ENCODE data around the gene FAM107B.
A peak's percentile ranks its signal among the peaks of the same experiment; 100 is the strongest.

DNA sequence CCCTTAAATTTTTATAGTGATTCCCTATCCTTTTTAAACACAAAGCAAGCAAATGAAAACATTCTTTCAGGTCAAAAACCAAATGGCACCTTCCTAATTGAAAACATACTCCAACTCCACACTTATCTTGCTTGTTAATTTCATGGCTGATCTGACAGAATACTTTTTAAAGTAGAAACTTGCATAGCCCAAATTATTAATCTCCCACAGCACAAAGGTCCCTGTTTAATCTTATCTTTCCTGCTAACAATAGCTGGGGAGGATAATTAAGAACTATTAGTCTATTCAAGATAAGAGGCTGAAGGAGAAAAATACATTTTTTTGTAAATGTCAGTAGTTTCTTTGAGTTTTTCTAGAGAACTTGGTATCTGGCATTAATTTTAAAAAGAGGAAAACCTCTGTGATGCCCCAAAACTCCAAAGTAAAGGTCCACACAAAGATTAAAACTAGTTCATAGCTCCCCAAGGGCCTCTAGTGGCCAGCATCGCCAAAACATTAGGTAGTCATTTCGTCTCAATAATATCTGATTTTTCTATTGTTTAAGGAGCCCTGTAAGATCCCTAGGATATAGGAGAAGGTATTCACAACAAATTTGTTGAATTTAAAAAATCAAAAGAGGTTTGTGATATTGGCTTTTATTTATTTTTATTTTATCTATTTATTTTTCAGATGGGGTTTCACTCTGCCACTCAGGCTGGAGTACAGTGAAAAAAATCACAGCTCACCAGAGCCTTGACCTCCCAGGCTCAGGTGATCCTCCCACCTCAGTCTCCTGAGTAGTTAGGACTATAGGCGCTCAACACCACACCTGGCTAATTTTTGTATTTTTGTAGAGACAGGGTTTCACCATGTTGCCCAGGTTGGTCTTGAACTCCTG, 48.4 kb upstream of the FAM107B start:
- TF ChIP-seq, protein P1, sequence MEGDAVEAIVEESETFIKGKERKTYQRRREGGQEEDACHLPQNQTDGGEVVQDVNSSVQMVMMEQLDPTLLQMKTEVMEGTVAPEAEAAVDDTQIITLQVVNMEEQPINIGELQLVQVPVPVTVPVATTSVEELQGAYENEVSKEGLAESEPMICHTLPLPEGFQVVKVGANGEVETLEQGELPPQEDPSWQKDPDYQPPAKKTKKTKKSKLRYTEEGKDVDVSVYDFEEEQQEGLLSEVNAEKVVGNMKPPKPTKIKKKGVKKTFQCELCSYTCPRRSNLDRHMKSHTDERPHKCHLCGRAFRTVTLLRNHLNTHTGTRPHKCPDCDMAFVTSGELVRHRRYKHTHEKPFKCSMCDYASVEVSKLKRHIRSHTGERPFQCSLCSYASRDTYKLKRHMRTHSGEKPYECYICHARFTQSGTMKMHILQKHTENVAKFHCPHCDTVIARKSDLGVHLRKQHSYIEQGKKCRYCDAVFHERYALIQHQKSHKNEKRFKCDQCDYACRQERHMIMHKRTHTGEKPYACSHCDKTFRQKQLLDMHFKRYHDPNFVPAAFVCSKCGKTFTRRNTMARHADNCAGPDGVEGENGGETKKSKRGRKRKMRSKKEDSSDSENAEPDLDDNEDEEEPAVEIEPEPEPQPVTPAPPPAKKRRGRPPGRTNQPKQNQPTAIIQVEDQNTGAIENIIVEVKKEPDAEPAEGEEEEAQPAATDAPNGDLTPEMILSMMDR (conservative IDR thresholded peaks at IDR 0.05): peak; percentile 74
- TF ChIP-seq EZH2 (IDR thresholded peaks at IDR 0.05; ENCODE audit: low read depth): no peak

All from PC-9 (cell line).